ENCODE measurements around the gene GRM8.

The GRM8 gene

GRCh38 chr7:126657599-126658358 lies 595.0 kb downstream of the GRM8 start:
- DNase-seq (ENCODE audit: low read depth): no peak

- DNase-seq (ENCODE audit: low read depth): no peak
Observed at GRCh38 chr7:126657137-126657536, 595.6 kb downstream of the GRM8 start.

DNA sequence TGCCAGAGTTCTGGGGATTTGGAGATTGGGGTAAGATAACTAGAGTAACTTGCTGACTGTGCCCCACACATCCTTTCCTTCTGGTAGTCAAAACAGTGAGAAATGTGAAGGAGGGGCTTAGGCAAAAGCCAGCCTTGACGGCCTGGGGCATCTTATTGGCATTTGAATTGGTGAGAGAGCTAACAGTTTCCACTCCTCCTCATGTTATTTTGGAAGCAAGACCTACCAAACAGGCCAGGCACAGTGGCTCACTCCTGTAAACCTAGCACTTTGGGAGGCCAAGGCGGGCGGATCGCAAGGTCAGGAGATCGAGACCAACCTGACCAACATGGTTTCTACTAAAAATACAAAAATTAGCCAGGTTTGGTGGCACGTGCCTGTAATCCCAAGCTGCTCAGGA lies 596.6 kb downstream of the GRM8 start:
- no peak for DNase-seq (ENCODE audit: low read depth)

DNA sequence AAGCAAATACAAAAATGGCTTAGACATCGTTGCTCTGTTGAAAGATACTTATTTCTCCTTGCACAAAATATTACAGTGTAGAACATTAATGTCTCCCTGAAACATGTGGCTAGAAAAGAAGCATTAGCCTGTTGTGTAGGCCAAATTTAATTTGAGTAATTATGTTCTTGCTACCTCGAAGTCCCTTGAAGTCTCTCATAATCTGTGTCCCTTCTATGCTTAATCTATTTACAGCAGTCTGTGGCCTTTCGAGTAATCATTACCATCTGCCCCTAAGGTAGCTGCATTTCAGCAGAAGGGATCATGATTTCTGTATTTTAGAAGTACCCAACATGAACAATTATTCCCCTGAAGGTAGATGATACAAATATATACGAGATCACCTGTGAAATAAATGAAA lies 615.2 kb downstream of the GRM8 start:
- DNase-seq (ENCODE audit: low read depth): no peak

DNA sequence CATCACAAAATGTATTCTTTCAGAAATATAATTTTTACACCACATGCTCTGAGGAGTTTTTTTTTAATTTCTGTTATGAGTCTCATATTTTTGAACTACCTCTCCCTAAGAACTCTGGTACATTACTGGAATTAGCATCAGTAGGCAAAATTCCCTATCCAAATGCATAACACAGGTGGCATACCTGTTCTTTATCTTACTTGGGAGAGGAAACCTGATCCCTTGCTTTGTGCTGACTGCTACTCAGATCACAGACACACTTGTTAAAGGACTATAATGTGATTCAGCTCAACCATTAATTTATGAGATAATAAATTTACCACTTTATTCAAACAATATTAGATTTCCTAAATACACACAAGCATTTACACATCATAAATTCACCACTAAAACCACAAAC lies 617.2 kb downstream of the GRM8 start:
- no peak for DNase-seq (ENCODE audit: low read depth)

DNA sequence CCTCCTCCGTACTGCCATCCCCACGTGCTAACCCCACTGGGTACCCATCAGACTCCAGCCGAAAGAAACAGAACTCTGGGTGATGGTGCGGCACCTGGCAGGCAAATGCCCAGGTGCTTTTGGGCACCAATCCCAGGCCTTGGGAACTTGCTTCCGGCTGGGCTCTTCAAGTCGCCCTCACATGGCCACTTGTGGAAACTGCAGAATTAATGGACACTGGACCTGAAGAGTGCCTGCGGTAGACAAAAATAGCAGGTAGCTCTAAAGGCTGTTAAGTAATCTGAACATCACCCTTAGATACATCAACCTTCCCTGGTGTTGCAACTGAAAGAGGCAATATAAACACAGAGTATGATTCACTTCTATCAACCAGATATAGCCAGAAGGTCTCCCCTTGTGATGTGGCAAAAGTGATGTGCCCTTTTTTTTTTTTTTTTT lies 644.4 kb downstream of the GRM8 start:
- no peak for DNase-seq (ENCODE audit: low read depth)

DNA sequence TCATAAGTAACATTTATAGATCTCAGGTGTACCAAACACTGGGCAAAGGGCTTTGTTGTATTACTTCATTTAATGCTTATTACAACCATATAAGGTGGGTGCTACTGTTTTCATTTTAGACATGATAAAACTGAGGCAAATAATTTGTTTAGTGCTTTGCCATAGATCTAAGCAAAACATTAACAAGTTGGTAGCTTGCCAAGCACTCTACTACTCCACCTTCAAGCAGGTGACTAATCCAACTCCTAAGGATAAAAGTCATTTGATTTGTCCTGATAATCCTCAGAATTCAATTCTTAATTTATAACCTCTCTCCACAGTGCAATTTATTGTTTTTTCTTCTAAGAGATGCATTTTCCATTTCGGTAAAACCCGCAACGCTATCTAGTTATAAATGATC lies 646.4 kb downstream of the GRM8 start:
- no peak for DNase-seq (ENCODE audit: low read depth)

DNA sequence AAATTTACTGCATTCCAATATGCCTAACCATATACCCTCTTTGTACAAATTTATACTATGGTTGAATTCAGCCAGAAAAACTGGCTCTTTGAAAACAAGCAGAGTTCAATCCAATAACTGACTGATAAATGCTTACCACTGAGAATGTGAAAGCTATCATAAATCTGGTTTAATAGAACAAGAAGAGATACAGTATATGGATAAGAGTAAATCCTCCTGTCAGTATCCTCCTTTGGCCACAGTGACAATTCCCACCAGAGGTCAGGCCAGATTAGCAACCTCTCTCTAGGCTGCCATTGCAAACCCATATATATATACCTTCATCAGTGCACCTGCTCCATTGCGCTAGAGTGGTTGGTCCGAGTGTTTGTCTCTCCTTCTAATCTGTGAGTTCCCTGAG lies 647.2 kb downstream of the GRM8 start:
- DNase-seq (ENCODE audit: low read depth): no peak

DNA sequence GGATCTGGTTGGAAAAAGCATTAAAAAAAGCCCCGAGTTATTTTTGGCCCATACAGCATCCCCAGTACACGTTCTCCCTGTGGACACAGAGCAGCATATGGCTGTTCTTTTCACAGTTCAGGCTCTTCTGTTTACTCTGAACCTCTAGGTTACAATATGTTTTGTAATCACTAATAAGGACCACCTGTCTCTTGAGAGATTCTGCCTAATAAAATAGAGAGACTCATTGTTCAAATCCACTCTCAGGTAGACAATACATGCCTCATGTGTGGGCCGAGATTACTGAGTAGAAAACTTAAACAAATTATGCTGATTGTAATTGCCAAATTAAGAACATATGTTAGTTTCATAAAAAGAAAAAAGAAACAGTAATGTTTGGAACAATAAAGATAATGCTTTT lies 647.7 kb downstream of the GRM8 start:
- DNase-seq (ENCODE audit: low read depth): no peak

DNA sequence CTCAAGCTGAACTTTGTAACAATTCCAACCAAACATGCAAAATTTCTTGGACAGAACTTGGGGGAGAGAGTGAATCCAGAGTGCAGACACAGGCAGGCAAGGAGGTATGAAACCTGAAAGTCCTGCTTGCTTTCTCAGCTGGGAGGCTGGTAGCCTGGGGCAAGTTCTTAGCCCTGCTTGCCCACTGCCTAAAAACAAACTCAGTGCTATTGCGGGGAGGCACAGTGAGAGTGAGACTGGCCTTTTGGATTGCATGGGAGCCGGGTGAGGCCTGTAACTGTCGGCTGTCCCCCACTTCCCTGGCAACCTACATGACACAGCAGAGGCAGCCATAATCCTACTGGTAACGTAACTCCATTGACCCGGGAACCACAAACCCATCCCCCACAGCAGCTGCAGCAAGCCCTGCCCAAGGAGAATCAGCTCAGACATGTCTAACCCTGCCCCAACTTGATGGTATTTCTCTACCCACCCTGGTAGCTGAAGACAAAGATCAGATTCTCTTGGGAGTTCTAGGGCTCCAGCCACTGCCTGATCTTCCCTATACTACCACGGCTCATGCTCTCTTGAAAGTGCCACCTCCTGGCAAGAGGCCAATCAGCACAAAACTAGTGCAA lies 663.6 kb downstream of the GRM8 start:
- DNase-seq (ENCODE audit: low read depth): no peak

- DNase-seq (ENCODE audit: low read depth): no peak
Observed at GRCh38 chr7:126578338-126578737, 674.4 kb downstream of the GRM8 start.

GRCh38 chr7:126574276-126575250 lies 678.2 kb downstream of the GRM8 start:
- DNase-seq (ENCODE audit: low read depth): no peak

DNA sequence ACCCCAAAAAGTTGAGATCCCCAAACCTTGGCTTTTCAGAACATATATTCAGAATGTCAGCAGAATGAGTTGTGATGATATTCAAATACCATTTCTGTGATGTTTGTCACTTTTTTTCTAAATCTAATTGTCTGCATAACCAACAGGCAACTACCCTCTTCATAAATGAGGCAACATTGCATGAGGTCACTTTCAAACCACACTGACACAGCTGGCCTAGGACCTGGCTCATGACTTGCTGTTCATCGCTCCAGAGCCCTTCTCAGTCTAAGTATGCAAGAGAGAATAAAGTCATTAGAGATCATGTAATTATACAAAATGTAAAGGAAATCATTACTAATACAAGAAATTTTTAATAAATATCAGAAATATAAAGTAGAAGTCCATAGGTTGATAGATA lies 681.9 kb downstream of the GRM8 start:
- DNase-seq (ENCODE audit: low read depth): no peak

DNA sequence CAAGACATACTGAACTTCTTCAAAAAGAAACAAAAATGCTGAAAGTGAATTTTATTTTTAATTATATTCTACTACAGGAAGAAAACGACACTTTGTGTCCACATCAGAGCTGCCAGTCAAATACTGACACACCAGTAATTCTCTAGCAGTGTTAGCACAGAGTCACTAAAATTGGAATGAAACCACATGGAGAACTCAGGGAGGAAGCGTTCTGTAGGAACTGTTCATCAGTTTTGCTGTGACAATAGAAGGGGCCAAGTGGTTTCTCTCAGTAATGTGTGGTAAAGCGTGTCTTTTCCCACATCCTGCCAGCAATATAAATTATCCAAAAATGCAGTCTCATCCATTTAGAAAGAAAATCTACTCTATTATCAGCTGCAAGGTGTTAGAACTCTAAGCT lies 683.3 kb downstream of the GRM8 start:
- DNase-seq (ENCODE audit: low read depth): no peak

DNA sequence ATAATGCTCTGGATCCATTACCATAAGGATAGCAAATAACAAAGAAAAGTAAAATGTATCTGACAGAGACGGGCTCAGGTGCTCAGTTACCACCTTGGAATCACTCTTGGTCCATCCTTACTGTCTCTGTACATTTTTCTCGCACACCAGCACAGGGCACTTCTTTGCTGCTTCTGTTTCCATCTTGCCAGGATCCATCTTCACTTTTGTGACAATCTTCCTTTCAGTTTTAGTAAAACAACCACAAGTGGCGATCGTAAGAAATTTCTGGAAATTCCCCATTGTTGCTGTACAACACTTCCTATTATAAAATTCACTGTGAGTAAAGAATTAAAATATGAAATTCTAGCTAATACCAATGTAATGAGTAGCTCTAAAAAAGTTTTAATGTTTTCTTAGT lies 695.5 kb downstream of the GRM8 start:
- DNase-seq (ENCODE audit: low read depth): no peak

DNA sequence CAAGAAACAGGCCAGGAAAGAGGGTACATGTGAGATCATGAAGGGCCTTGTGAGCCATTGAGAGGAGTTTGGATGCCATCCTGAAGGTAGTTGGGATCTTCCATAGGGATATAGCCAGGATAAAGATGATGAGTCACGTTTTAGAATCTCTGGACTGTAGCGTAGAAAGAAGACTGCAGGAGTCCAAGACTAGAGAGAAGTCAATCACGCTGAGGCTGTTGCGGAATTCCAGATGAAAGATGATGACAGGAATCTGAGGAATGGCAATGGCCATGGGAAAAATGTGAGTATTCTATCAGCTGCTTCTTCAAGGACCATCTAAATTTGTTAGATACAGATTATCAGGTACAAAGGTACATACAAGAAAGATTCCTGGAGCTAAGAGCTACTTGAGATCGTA lies 711.3 kb downstream of the GRM8 start:
- no peak for DNase-seq (ENCODE audit: low read depth)

DNA sequence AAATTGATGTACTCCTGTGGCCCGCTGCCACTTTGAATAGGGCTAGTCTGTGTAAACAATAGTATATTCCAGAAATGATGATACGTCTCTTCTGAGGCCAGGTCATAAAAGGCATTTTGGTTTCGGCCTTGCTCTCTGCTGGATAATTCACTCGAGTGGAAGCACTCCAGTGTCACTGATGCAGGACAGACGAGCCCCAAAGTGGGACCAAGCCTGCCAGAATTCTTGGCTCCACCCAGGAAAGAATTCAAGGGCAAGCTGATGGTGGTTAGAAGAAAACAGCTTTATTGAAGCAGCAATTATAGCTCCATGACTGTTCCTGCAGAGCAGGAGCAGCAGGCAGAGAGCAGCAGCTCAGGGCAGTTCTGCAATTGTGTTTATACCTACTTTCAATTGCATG lies 717.6 kb downstream of the GRM8 start:
- no peak for DNase-seq (ENCODE audit: low read depth)

GRCh38 chr7:126533715-126534114 lies 719.0 kb downstream of the GRM8 start:
- DNase-seq (ENCODE audit: low read depth): no peak

GRCh38 chr7:126529833-126530232 lies 722.9 kb downstream of the GRM8 start:
- no peak for DNase-seq (ENCODE audit: low read depth)

- DNase-seq (ENCODE audit: low read depth): no peak
Observed at GRCh38 chr7:126529254-126529653, 723.5 kb downstream of the GRM8 start.

- no peak for DNase-seq (ENCODE audit: low read depth)
Observed at GRCh38 chr7:126525906-126526305, 726.8 kb downstream of the GRM8 start.

DNA sequence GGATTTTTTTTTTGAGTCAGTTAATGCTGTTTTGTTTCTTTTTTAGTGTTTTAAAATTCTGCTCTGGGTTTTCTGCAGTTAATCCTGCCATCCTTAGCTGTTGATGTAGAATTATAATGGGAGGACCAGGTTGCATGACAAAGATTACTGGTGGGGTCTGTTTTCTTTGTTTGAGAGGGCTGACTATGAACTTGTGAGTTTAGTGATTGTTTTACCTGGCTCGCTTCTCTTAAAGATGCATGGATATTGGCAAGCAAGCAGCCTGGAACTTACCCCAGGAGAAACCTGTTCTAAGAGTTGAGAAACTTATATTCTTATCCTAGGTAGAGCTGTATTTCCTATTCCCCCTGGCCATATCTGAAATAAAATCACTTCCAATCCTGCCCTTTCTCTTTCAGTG lies 727.8 kb downstream of the GRM8 start:
- DNase-seq (ENCODE audit: low read depth): no peak

GRCh38 chr7:126511046-126511445 lies 741.7 kb downstream of the GRM8 start:
- no peak for DNase-seq (ENCODE audit: low read depth)
